G401.6 (cell line): ENCODE data around the gene SLC27A6.

ENCODE experiments used
- FAIRE-seq: peaks from 2 replicates; lab custom pipeline; 2012; peaks lifted over from hg19 to GRCh38; lab: Jason Lieb, UNC

Gene SLC27A6

GRCh38 chr5:129063483-129064113 lies 98.3 kb downstream of the SLC27A6 start:
- FAIRE-seq = no peak

GRCh38 chr5:129065721-129066120 lies 100.4 kb downstream of the SLC27A6 start:
- FAIRE-seq = no peak

GRCh38 chr5:129067745-129068144 lies 102.5 kb downstream of the SLC27A6 start:
- no peak for FAIRE-seq

GRCh38 chr5:129069292-129069691 lies 104.0 kb downstream of the SLC27A6 start:
- FAIRE-seq = no peak

GRCh38 chr5:129073111-129073510 lies 107.8 kb downstream of the SLC27A6 start:
- FAIRE-seq = no peak

GRCh38 chr5:129074903-129075302 lies 109.6 kb downstream of the SLC27A6 start:
- FAIRE-seq = no peak

GRCh38 chr5:129077433-129078075 lies 112.3 kb downstream of the SLC27A6 start:
- FAIRE-seq = no peak

- FAIRE-seq = no peak
Measured at GRCh38 chr5:129078247-129078646, 113.0 kb downstream of the SLC27A6 start.

- no peak for FAIRE-seq
Measured at GRCh38 chr5:129078660-129079059, 113.4 kb downstream of the SLC27A6 start.

- FAIRE-seq = no peak
Measured at GRCh38 chr5:129079496-129079895, 114.2 kb downstream of the SLC27A6 start.

GRCh38 chr5:129080766-129081165 lies 115.5 kb downstream of the SLC27A6 start:
- no peak for FAIRE-seq

- FAIRE-seq = no peak
Measured at GRCh38 chr5:129082225-129083136, 117.2 kb downstream of the SLC27A6 start.
